ENCODE measurements around the gene DNAJB12. TPM values are rescaled to one million over a fixed set of nuclear protein-coding genes. Genes with fewer than 3 reads are reported as not detected.
"Not testable (repeated sequence)": the region's sequence is repeated elsewhere in the genome, so short reads cannot be mapped to it uniquely, and the experiment has no call there.

DNAJB12 gene
- total RNA-seq, 2 experiments from 2014 or later: 19.7 to 21.9 TPM

GRCh38 chr10:72331575-72332422, 22.9 kb downstream of the DNAJB12 start:
- H3K36me3 Mint-ChIP-seq (ENCODE audit: low read depth): peaks cover 41% of the 10 kb centered on the region
- no peaks in the 10 kb centered on the region for H3K9me3 Mint-ChIP-seq (ENCODE audit: low read depth)
- ChIA-PET POLR2A (interaction anchor here (0.5 to 4.6 kb wide), 17 partner anchors 10 to 238 kb away, joined by 3 to 48 read pairs (median 10); partner anchors contain the start of genes ANAPC16, ASCC1 and DDIT4), CTCF (interaction anchor here (0.5 to 2.3 kb wide), 24 partner anchors 11 to 398 kb away, joined by 3 to 11 read pairs (median 3); no protein-coding TSS in a partner anchor)
- ATAC-seq (peak; percentile 70), DNase-seq (peak; percentile 97)
- peak overlapping the region; percentile 94 for H3K4me3 Mint-ChIP-seq
- no peaks in the 10 kb centered on the region for H3K27me3 Mint-ChIP-seq
- H3K4me1 Mint-ChIP-seq: peaks cover 89% of the 10 kb centered on the region
- H3K27ac Mint-ChIP-seq: peak overlapping the region; percentile 99
- intact Hi-C loops (cut with DNase I, micrococcal nuclease): loop anchor here (1.0 to 5.0 kb wide), 2 partner anchors 71 to 244 kb away; partner anchors contain the start of gene SPOCK2 (in 1 of the 2)

GRCh38 chr10:72330069-72330426, 24.7 kb downstream of the DNAJB12 start:
- POLR2A ChIA-PET: interaction anchor here (0.7 to 5.8 kb wide), 10 partner anchors 10 to 112 kb away, joined by 4 to 75 read pairs (median 11); partner anchors contain the start of gene DDIT4
- Mint-ChIP-seq H3K4me3 (peak overlapping the region; percentile 94), H3K4me1 (peaks cover 78% of the 10 kb centered on the region)

DNA sequence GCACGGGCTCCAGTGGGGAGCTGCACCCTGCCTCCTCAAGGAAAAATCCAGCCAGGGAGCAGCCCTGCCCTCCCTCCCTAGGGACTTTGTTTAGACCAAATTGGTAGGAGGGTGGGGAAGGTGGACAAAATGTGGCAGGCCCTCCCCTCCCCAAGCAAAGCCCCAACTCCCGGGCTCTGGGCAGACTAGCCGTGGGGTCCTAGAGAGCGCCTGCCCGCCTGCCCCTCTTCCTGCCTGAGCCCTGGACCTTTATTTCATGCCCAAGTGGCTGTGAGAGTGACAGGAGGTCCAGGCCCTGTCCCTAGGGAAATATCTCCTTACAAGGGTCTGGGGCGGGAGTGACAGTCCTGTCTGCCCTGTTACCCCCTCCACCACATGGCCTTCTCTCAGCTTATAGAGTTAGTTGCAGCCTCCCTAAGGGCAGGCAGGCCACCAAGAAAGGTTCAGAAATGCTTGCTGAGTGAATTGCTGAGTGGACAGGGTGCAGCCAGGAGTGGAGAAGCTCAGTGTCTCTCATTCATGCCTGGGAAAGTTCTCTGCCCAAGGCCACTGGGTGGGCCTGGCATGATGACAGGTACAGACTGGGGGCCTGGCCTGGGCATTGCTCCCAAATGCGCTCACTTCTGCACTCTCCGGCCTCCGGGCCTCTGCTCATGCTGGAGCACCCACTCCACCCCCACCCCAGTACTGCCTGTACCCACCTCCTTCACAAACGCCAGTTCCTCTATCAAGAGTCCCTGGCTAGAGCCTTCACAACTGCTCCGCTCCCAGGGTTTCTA, 25.2 kb downstream of the DNAJB12 start:
- intact Hi-C loops (cut with DNase I, micrococcal nuclease): loop anchor here in 1 of 2 experiments (5.0 kb wide), 1 partner anchor 242 kb away; the partner anchor contains the start of gene SPOCK2
- ChIA-PET CTCF (interaction anchor here (0.6 to 2.3 kb wide), 5 partner anchors 10 to 1839 kb away, joined by 3 to 7 read pairs (median 3); no protein-coding TSS in a partner anchor), POLR2A (interaction anchor here (0.7 to 5.8 kb wide), 11 partner anchors 9 to 111 kb away, joined by 3 to 75 read pairs (median 10); partner anchors contain the start of gene DDIT4)
- peaks cover 72% of the 10 kb centered on the region for H3K4me1 Mint-ChIP-seq
- peak overlapping the region; percentile 94 for H3K4me3 Mint-ChIP-seq
- H3K36me3 Mint-ChIP-seq (ENCODE audit: low read depth): peaks cover 42% of the 10 kb centered on the region
- no peak for ATAC-seq
- peak overlapping the region; percentile 99 for H3K27ac Mint-ChIP-seq
- peak; percentile 45 for DNase-seq
- H3K27me3 Mint-ChIP-seq: no peaks in the 10 kb centered on the region
- H3K9me3 Mint-ChIP-seq (ENCODE audit: low read depth): peaks cover 3% of the 10 kb centered on the region

More at GRCh38 chr10:72330069-72330426, 24.7 kb downstream of the DNAJB12 start:
- peaks cover 40% of the 10 kb centered on the region for H3K36me3 Mint-ChIP-seq (ENCODE audit: low read depth)
- no peak for DNase-seq
- peaks cover 3% of the 10 kb centered on the region for H3K9me3 Mint-ChIP-seq (ENCODE audit: low read depth)
- ATAC-seq: no peak
- intact Hi-C loops (cut with DNase I, micrococcal nuclease): loop anchor here in 1 of 2 experiments (5.0 kb wide), 1 partner anchor 243 kb away; the partner anchor contains the start of gene SPOCK2
- H3K27me3 Mint-ChIP-seq: no peaks in the 10 kb centered on the region
- peak overlapping the region; percentile 99 for H3K27ac Mint-ChIP-seq
- CTCF ChIA-PET: interaction anchor here (0.5 to 2.3 kb wide), 7 partner anchors 9 to 1839 kb away, joined by 3 to 7 read pairs (median 3); no protein-coding TSS in a partner anchor

DNA sequence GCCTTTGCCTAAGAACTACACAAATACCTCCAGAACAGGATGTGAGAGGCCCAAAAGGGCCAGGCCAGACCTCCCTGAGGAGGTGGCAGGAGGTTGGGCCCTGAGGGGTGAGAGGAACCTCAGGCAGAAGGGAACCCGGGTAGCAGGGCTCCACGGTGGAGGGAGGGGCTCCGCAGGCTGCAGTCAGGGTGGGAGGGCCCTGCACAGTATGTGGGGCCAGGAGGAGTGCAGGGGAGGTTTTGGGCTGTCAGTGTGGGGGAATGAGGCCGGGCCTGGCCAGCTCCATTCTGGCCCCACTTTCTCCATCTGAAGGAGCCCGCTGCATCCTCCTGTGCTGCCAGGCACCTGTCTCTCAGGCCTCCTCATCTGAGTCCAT, 25.9 kb downstream of the DNAJB12 start:
- DNase-seq: peak; percentile 81
- Mint-ChIP-seq H3K4me3 (peak overlapping the region; percentile 94), H3K36me3 (ENCODE audit: low read depth) (peaks cover 37% of the 10 kb centered on the region), H3K4me1 (peaks cover 71% of the 10 kb centered on the region), H3K27ac (peak overlapping the region; percentile 97), H3K27me3 (no peaks in the 10 kb centered on the region), H3K9me3 (ENCODE audit: low read depth) (peaks cover 3% of the 10 kb centered on the region)
- intact Hi-C loops (cut with DNase I, micrococcal nuclease): loop anchor here in 1 of 2 experiments (1.0 kb wide), 1 partner anchor 9 kb away; no protein-coding TSS in a partner anchor
- ATAC-seq: peak; percentile 40
- POLR2A ChIA-PET: interaction anchor here (1.1 to 5.8 kb wide), 9 partner anchors 9 to 74 kb away, joined by 3 to 75 read pairs (median 11); partner anchors contain the start of gene DDIT4
- CTCF ChIA-PET: interaction anchor here (1.3 kb wide), 1 partner anchor 36 kb away, joined by 3 read pairs; no protein-coding TSS in a partner anchor

GRCh38 chr10:72328045-72328828, 26.5 kb downstream of the DNAJB12 start:
- DNase-seq: peak; percentile 63
- Mint-ChIP-seq H3K9me3 (ENCODE audit: low read depth) (peaks cover 3% of the 10 kb centered on the region), H3K4me3 (peak overlapping the region; percentile 94), H3K36me3 (ENCODE audit: low read depth) (peaks cover 34% of the 10 kb centered on the region), H3K27ac (peak overlapping the region; percentile 97), H3K27me3 (no peaks in the 10 kb centered on the region), H3K4me1 (peaks cover 71% of the 10 kb centered on the region)
- intact Hi-C loops (cut with DNase I, micrococcal nuclease): loop anchor here in 1 of 2 experiments (1.0 kb wide), 1 partner anchor 8 kb away; no protein-coding TSS in a partner anchor
- ChIA-PET CTCF (interaction anchor here (1.2 to 3.2 kb wide), 4 partner anchors 9 to 67 kb away, joined by 4 to 11 read pairs (median 6); no protein-coding TSS in a partner anchor), POLR2A (interaction anchor here (0.6 to 5.8 kb wide), 12 partner anchors 8 to 73 kb away, joined by 3 to 75 read pairs (median 10); partner anchors contain the start of gene DDIT4)
- ATAC-seq: no peak

GRCh38 chr10:72326665-72327603, 27.8 kb downstream of the DNAJB12 start:
- CTCF ChIA-PET: interaction anchor here (0.6 to 3.2 kb wide), 14 partner anchors 9 to 139 kb away, joined by 3 to 11 read pairs (median 4); partner anchors contain the start of gene DDIT4
- Mint-ChIP-seq H3K4me1 (peaks cover 73% of the 10 kb centered on the region), H3K36me3 (ENCODE audit: low read depth) (peaks cover 29% of the 10 kb centered on the region), H3K4me3 (peak overlapping the region; percentile 94), H3K27ac (peak overlapping the region; percentile 97)
- H3K9me3 Mint-ChIP-seq (ENCODE audit: low read depth); H3K27me3 Mint-ChIP-seq: not testable (repeated sequence)
- POLR2A ChIA-PET: interaction anchor here (0.6 to 5.8 kb wide), 23 partner anchors 8 to 298 kb away, joined by 3 to 75 read pairs (median 5); partner anchors contain the start of genes ANAPC16, ASCC1 and DDIT4
- intact Hi-C loops (cut with DNase I, micrococcal nuclease): loop anchor here in 1 of 2 experiments (1.0 kb wide), 1 partner anchor 54 kb away; the partner anchor contains the start of gene DDIT4
- DNase-seq: peak; percentile 89
- peak; percentile 7 for ATAC-seq

DNA sequence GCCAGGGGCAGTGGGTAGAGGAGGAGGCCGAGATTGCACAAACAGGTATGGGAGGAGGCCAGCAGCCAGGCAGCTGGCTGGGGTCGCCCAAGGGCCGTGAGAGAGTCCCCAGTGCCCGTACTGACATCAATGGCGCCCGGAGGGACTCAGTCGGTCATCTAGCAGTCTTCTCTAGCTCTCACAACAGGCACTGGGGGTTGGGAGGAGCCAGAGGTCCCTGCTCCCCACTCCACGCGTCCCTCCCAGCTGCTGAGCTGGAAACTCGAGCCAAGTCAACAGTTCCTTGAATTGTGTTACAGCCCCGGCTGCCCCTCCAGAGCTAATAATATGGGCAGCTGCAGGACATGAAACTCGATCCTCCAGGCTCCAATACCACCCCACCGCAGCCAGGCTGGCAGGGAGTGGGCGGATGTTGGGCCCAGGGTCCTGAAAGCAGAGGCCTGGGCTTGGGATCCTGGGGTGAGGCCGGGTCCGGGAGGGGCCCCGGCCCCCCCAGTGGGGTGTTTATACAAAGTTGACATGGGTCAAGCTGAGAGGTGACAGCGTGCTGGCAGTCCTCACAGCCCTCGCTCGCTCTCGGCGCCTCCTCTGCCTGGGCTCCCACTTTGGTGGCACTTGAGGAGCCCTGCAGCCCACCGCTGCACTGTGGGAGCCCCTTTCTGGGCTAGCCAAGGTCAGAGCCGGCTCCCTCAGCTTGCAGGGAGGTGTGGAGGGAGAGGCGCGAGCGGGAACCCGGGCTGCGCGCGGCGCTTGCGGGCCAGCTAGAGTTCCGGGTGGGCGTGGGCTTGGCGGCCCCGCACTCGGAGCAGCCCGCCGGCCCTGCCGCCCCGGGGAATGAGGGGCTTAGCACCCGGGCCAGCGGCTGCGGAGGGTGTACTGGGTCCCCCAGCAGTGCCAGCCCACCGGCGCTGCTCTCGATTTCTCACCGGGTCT, 29.2 kb downstream of the DNAJB12 start:
- Mint-ChIP-seq H3K4me1 (peaks cover 73% of the 10 kb centered on the region), H3K27ac (peak overlapping the region; percentile 63), H3K36me3 (ENCODE audit: low read depth) (peaks cover 27% of the 10 kb centered on the region)
- DNase-seq; H3K4me3 Mint-ChIP-seq; ATAC-seq; H3K27me3 Mint-ChIP-seq; H3K9me3 Mint-ChIP-seq (ENCODE audit: low read depth); intact Hi-C loops (cut with DNase I, micrococcal nuclease): not testable (repeated sequence)
- ChIA-PET CTCF (interaction anchor here (0.7 to 3.2 kb wide), 7 partner anchors 7 to 103 kb away, joined by 3 to 11 read pairs (median 4); no protein-coding TSS in a partner anchor), POLR2A (interaction anchor here (0.6 to 5.8 kb wide), 15 partner anchors 10 to 276 kb away, joined by 3 to 75 read pairs (median 6); partner anchors contain the start of gene DDIT4)

DNA sequence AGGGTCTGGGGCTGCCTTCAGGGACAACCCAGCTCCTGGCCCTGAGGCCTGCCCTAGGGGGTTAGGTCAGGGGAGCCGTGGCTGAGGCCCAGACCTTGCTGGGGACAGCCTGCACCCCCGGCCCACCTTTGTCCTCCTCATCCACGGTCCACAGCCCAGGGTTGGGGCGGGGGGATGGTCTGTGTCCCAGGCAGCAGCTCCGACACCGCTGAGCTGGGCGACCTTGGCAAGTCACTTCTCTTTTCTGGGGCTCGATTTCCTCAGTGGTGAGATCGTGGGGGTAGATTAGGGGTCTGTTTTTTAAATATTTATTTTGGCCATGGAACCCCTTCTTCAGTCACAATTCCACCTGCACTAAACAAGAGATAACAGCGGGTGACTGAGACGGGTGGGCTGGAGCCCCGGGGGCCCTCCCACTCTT, 30.9 kb downstream of the DNAJB12 start:
- Mint-ChIP-seq H3K36me3 (ENCODE audit: low read depth) (peaks cover 27% of the 10 kb centered on the region), H3K27me3 (no peaks in the 10 kb centered on the region), H3K4me1 (peaks cover 66% of the 10 kb centered on the region), H3K27ac (peak overlapping the region; percentile 100), H3K4me3 (no peak overlapping the region), H3K9me3 (ENCODE audit: low read depth) (peaks cover 3% of the 10 kb centered on the region)
- ChIA-PET POLR2A (interaction anchor here (1.1 to 8.2 kb wide), 4 partner anchors 10 to 47 kb away, joined by 3 to 124 read pairs (median 73); no protein-coding TSS in a partner anchor), CTCF (interaction anchor here (0.6 kb wide), 2 partner anchors 21 to 1554 kb away, joined by 3 read pairs; no protein-coding TSS in a partner anchor)
- intact Hi-C loops (cut with DNase I, micrococcal nuclease): loop anchor here (5.0 kb wide), 2 partner anchors 106 to 556 kb away; partner anchors contain the start of genes ANAPC16 (in 1 of the 2) and ASCC1 (in 1 of the 2)
- ATAC-seq: no peak
- DNase-seq: no peak
